HCT116 (cell line): Measurements from ENCODE around the gene SPATA3. TPM values are rescaled to one million over a fixed set of nuclear protein-coding genes. Genes with fewer than 3 reads are reported as not detected.

Experiments
- ATAC-seq: fragments of 200-7000 bp; cut with Tn5 transposase; 2 replicates; pipeline ENCODE4 v1.9.1; 2020; ENCODE audit warnings: mild to moderate bottlenecking, moderate library complexity
- BruUV-seq: library from RNA; stranded (reverse); fragments of 400-500 nt; replicated peaks from 2 replicates; lab custom pipeline; 2021; lab: Mats Ljungman, UMichigan
- CTCF ChIA-PET: fragments of 300-600 bp; sonication (Branson Sonifier 250); formaldehyde crosslinking; loops from one replicate; lab custom pipeline; 2021; ENCODE audit warnings: antibody characterized with exemption; lab: Charles Lee
- POLR2A ChIA-PET: fragments of 300-600, 350-600 bp; sonication (Branson Sonifier 250); formaldehyde crosslinking; loops from one replicate; lab custom pipeline; 2021; ENCODE audit warnings: antibody characterized with exemption; lab: Charles Lee
- RAD21 ChIA-PET, 2 experiments: fragments of 300-600 bp; sonication (Branson Sonifier 250); formaldehyde crosslinking; loops; one replicate each; lab custom pipeline; 2023; ENCODE audit warnings: low total read pairs in 2 of 2; ENCODE audit not compliant: uncharacterized antibody in 2 of 2, unreplicated experiment in 2 of 2, low non-redundant PET in 1 of 2; lab: Charles Lee
- DNase-seq: peaks from one replicate; pipeline ENCODE4 v3.0.0-alpha.2; 2010; ENCODE audit warnings: low read depth, low spot score
- H2AFZ ChIP-seq: fragments of 200-600 bp; shearing (Covaris generic), sonication (generic); 2 replicates; pipeline ENCODE4 v1.6.1; 2017; ENCODE audit warnings: low read depth, mixed run types, mixed read lengths, antibody characterized with exemption, low read length; ENCODE audit not compliant: poor library complexity, severe bottlenecking
- H3K27ac ChIP-seq: 2 replicates; pipeline ENCODE4 v1.5.1; 2012; ENCODE audit warnings: low read depth, low read length
- H3K27me3 ChIP-seq: fragments of 200-600 bp; sonication (generic); 2 replicates; pipeline ENCODE4 v1.6.1; 2016; ENCODE audit warnings: mixed run types, low read length, mixed read lengths; ENCODE audit not compliant: insufficient read depth
- H3K36me3 ChIP-seq, 2 experiments: fragments of 200-500 bp in 1 of 2; fragments of 200-600 bp in 1 of 2; sonication (Bioruptor generic) in 1 of 2; sonication (generic) in 1 of 2; 2 replicates each; pipeline versions ENCODE4 v1.5.1 to v1.6.1; 2014 to 2016; ENCODE audit warnings: low read length in 2 of 2, inconsistent platforms in 1 of 2, mixed read lengths in 1 of 2, mixed run types in 1 of 2; ENCODE audit not compliant: insufficient read depth in 2 of 2, control insufficient read depth in 1 of 2
- H3K4me1 ChIP-seq, 2 experiments: fragments of 200-600 bp in 1 of 2; sonication (generic) in 1 of 2; 2 replicates each; pipeline versions ENCODE4 v1.5.1 to v1.6.1; 2012 to 2017; ENCODE audit warnings: low read length in 2 of 2, inconsistent platforms in 1 of 2, mild to moderate bottlenecking in 1 of 2, mixed read lengths in 1 of 2, mixed run types in 1 of 2, moderate library complexity in 1 of 2; ENCODE audit not compliant: insufficient read depth in 2 of 2, control insufficient read depth in 1 of 2
- H3K4me2 ChIP-seq: fragments of 200-600 bp; sonication (generic); 2 replicates; pipeline ENCODE4 v1.6.1; 2017; ENCODE audit warnings: mixed run types, low read length, mixed read lengths
- H3K4me3 ChIP-seq, 2 experiments: fragments of 200-600 bp in 1 of 2; sonication (generic) in 1 of 2; replicated peaks in 1 of 2; 2 replicates each; pipeline ENCODE4 v1.5.1; 2011 to 2016; ENCODE audit warnings: low read length in 2 of 2, control low read depth in 1 of 2, low read depth in 1 of 2, mild to moderate bottlenecking in 1 of 2, mixed read lengths in 1 of 2, mixed run types in 1 of 2
- H3K79me2 ChIP-seq: fragments of 200-600 bp; sonication (generic); 2 replicates; pipeline ENCODE4 v1.6.1; 2017; ENCODE audit warnings: mild to moderate bottlenecking, mixed run types, low read length, moderate library complexity, mixed read lengths; ENCODE audit not compliant: insufficient read depth
- H3K9ac ChIP-seq: fragments of 200-600 bp; sonication (generic); 2 replicates; pipeline ENCODE4 v1.6.1; 2016; ENCODE audit warnings: low read length, mixed read lengths
- H3K9me2 ChIP-seq: fragments of 200-600 bp; sonication (generic), shearing (Covaris generic); 2 replicates; pipeline ENCODE4 v1.6.1; 2017; ENCODE audit warnings: mixed run types, mild to moderate bottlenecking, moderate library complexity; ENCODE audit not compliant: insufficient read depth
- H3K9me3 ChIP-seq, 2 experiments: fragments of 200-500 bp in 1 of 2; fragments of 200-600 bp in 1 of 2; sonication (Bioruptor generic) in 1 of 2; sonication (generic) in 1 of 2; 2 replicates each; pipeline ENCODE4 v1.6.1; 2014 to 2017; ENCODE audit warnings: low read length in 2 of 2, mixed read lengths in 2 of 2, inconsistent platforms in 1 of 2, low read depth in 1 of 2, mild to moderate bottlenecking in 1 of 2, mixed run types in 1 of 2, moderate library complexity in 1 of 2; ENCODE audit not compliant: control insufficient read depth in 1 of 2, insufficient read depth in 1 of 2
- H4K20me1 ChIP-seq: fragments of 200-600 bp; sonication (generic), shearing (Covaris generic); 2 replicates; pipeline ENCODE4 v1.6.1; 2017; ENCODE audit warnings: mixed run types, mild to moderate bottlenecking, moderate library complexity; ENCODE audit not compliant: insufficient read depth
- ATF3 ChIP-seq: IDR thresholded peaks from 2 replicates; pipeline ENCODE4 v1.6.1; 2012
- CBX3 ChIP-seq: IDR thresholded peaks from 2 replicates; pipeline ENCODE4 v1.6.1; 2012; ENCODE audit warnings: low read depth
- ELF1 ChIP-seq: IDR thresholded peaks from 2 replicates; pipeline ENCODE4 v1.6.1; 2012; ENCODE audit warnings: low read depth, borderline replicate concordance
- EZH2phosphoT487 ChIP-seq: fragments of 200-600 bp; IDR thresholded peaks from 2 replicates; pipeline ENCODE4 v1.6.1; 2018; ENCODE audit warnings: antibody characterized with exemption, borderline replicate concordance
- FOSL1 ChIP-seq: IDR thresholded peaks from 2 replicates; pipeline ENCODE4 v1.6.1; 2012; ENCODE audit warnings: low read depth
- JUND ChIP-seq: IDR thresholded peaks from 2 replicates; pipeline ENCODE4 v1.6.1; 2012
- POLR2A ChIP-seq: IDR thresholded peaks from 2 replicates; pipeline ENCODE4 v1.7.0; 2011; ENCODE audit warnings: borderline replicate concordance; ENCODE audit not compliant: insufficient read depth, insufficient read length; ENCODE audit errors: extremely low read depth
- POLR2AphosphoS5 ChIP-seq: IDR thresholded peaks from 2 replicates; pipeline ENCODE4 v1.6.1; 2011; ENCODE audit warnings: mild to moderate bottlenecking, low read depth, low read length, moderate library complexity
- REST ChIP-seq: IDR thresholded peaks from 2 replicates; pipeline ENCODE4 v1.6.1; 2012; ENCODE audit warnings: low read depth
- SP1 ChIP-seq: IDR thresholded peaks from 2 replicates; pipeline ENCODE4 v1.6.1; 2012; ENCODE audit warnings: low read depth
- ZBTB33 ChIP-seq: IDR thresholded peaks from 2 replicates; pipeline ENCODE4 v1.6.1; 2011; ENCODE audit warnings: mild to moderate bottlenecking, low read length, moderate library complexity; ENCODE audit not compliant: insufficient replicate concordance; ENCODE audit errors: extremely low read depth
- ZFX ChIP-seq: fragments of 450-650 bp; IDR thresholded peaks from 2 replicates; pipeline ENCODE4 v1.6.1; 2017
- ZNF274 ChIP-seq: fragments of 200-500 bp; sonication (Bioruptor generic); IDR thresholded peaks from 2 replicates; pipeline ENCODE4 v1.6.1; 2014; ENCODE audit warnings: mild to moderate bottlenecking, low read depth, low read length, inconsistent platforms
- intact Hi-C: fragments of 100-400 bp; cut with micrococcal nuclease; formaldehyde crosslinking; loops from 2 replicates; pipeline ENCODE4 v1.10.0; 2022
- total RNA-seq: library from RNA; stranded (reverse); gene quantifications from one replicate; pipeline ENCODE4 v1.2.1, GENCODE V29; 2021; ENCODE audit not compliant: unreplicated experiment

SPATA3 gene
- total RNA-seq, 1 experiment from 2014 or later = not detected

GRCh38 chr2:231050018-231050901, 54.3 kb downstream of the SPATA3 start:
- Histone ChIP-seq H3K36me3 (no peaks in the 10 kb centered on the region), H2AFZ (no peak overlapping the region), H3K79me2 (no peaks in the 10 kb centered on the region), H4K20me1 (no peaks in the 10 kb centered on the region), H3K27me3 (no peaks in the 10 kb centered on the region), H3K27ac (no peak overlapping the region), H3K4me2 (no peak overlapping the region), H3K4me3 (no peak overlapping the region), H3K4me1 (peaks cover 4 to 16% of the 10 kb centered on the region in 2 experiments; a peak in 3 of 4 replicates), H3K9me2 (no peaks in the 10 kb centered on the region), H3K9me3 (no peaks in the 10 kb centered on the region), H3K9ac (no peak overlapping the region)
- CTCF ChIA-PET = interaction anchor here (1.4 kb wide), 1 partner anchor 226 kb away, joined by 3 read pairs; no protein-coding TSS in a partner anchor
- TF ChIP-seq ATF3 = no peak
- intact Hi-C loops = no loop called here
- POLR2A ChIA-PET = interaction anchor here (0.6 kb wide), 1 partner anchor 402 kb away, joined by 3 read pairs; no protein-coding TSS in a partner anchor
- ATAC-seq (no peak), DNase-seq (no peak)
- RAD21 ChIA-PET = no interaction called here
- no TSS peak for BruUV-seq

- intact Hi-C loops = no loop called here
- no peak overlapping the region for H3K9ac ChIP-seq
- no peak overlapping the region for H3K27ac ChIP-seq
- no TSS peak for BruUV-seq
- H3K27me3 ChIP-seq = no peaks in the 10 kb centered on the region
- no peaks in the 10 kb centered on the region for H4K20me1 ChIP-seq
- no peak overlapping the region for H3K4me3 ChIP-seq
- ChIA-PET RAD21 (no interaction called here), POLR2A (interaction anchor here (0.6 kb wide), 1 partner anchor 401 kb away, joined by 3 read pairs; no protein-coding TSS in a partner anchor), CTCF (interaction anchor here (1.4 kb wide), 1 partner anchor 227 kb away, joined by 3 read pairs; no protein-coding TSS in a partner anchor)
- no peak overlapping the region for H3K4me2 ChIP-seq
- DNase-seq = no peak
- H3K79me2 ChIP-seq = no peaks in the 10 kb centered on the region
- no peaks in the 10 kb centered on the region for H3K36me3 ChIP-seq
- H3K9me2 ChIP-seq = no peaks in the 10 kb centered on the region
- H3K4me1 ChIP-seq = peaks cover 4 to 20% of the 10 kb centered on the region in 2 experiments; a peak in 3 of 4 replicates
- no peak for ATAC-seq
- no peak overlapping the region for H2AFZ ChIP-seq
- H3K9me3 ChIP-seq = no peaks in the 10 kb centered on the region
- no peak for TF ChIP-seq REST
- no peak for TF ChIP-seq EZH2phosphoT487
- TF ChIP-seq POLR2AphosphoS5 = no peak
- TF ChIP-seq ZFX = no peak
- no peak for TF ChIP-seq SP1
- TF ChIP-seq ZNF274 = no peak
- TF ChIP-seq FOSL1 = no peak
- no peak for TF ChIP-seq ZBTB33
- no peak for TF ChIP-seq CBX3
- no peak for TF ChIP-seq ELF1
- TF ChIP-seq JUND = no peak
- TF ChIP-seq POLR2A = no peak
These were observed 55.2 kb downstream of the SPATA3 start for GRCh38 chr2:231051116-231051515.
